IMR-90 (cell line): ENCODE results near the gene NUDT8. TPM values are rescaled to one million over a fixed set of nuclear protein-coding genes. Genes with fewer than 3 reads are reported as not detected.

Experiments used
- ATAC-seq: fragments of 200-7000 bp; cut with Tn5 transposase; 2 replicates; pipeline ENCODE4 v1.9.1; 2020; ENCODE audit warnings: low read depth, mild to moderate bottlenecking, moderate library complexity
- BruUV-seq: library from RNA; stranded (reverse); fragments of 400-500 nt; replicated peaks from 2 replicates; lab custom pipeline; 2021; lab: Mats Ljungman, UMichigan
- CTCF ChIA-PET: fragments of 300-600 bp; formaldehyde crosslinking; extraction: SDS; loops from one replicate; lab custom pipeline; 2021; ENCODE audit warnings: antibody characterized with exemption; lab: Yijun Ruan, JAX
- POLR2A ChIA-PET: fragments of 300-600 bp; sonication (Branson Sonifier 250); formaldehyde crosslinking; loops from one replicate; lab custom pipeline; 2022; ENCODE audit warnings: antibody characterized with exemption; ENCODE audit not compliant: unreplicated experiment; lab: Charles Lee
- DNase-seq: peaks from one replicate; pipeline ENCODE4 v3.0.0; 2013
- H2AFZ ChIP-seq: replicated peaks from 2 replicates; pipeline ENCODE3; 2013; ENCODE audit warnings: low read length, mild to moderate bottlenecking; ENCODE audit not compliant: poor library complexity
- H2AK5ac ChIP-seq: 2 replicates; pipeline ENCODE4 v1.6.1; 2013; ENCODE audit warnings: low read depth, low read length, inconsistent platforms
- H2AK9ac ChIP-seq: replicated peaks from 2 replicates; pipeline ENCODE3; 2013; ENCODE audit warnings: mild to moderate bottlenecking, low read depth, low read length, moderate library complexity; ENCODE audit not compliant: poor library complexity
- H2BK120ac ChIP-seq: 2 replicates; pipeline ENCODE4 v1.6.1; 2013; ENCODE audit warnings: low read depth, low read length, inconsistent platforms
- H2BK15ac ChIP-seq: 3 replicates; pipeline ENCODE4 v1.6.1; 2013; ENCODE audit warnings: low read depth, low read length, inconsistent platforms
- H2BK20ac ChIP-seq: 2 replicates; pipeline ENCODE4 v1.6.1; 2013; ENCODE audit warnings: low read depth, mild to moderate bottlenecking, inconsistent platforms, low read length, moderate library complexity
- H2BK5ac ChIP-seq: 2 replicates; pipeline ENCODE4 v1.6.1; 2013; ENCODE audit warnings: mild to moderate bottlenecking, low read depth, low read length, inconsistent platforms; ENCODE audit not compliant: poor library complexity, severe bottlenecking
- H3K14ac ChIP-seq: replicated peaks from 2 replicates; pipeline ENCODE4 v1.6.1; 2013; ENCODE audit warnings: low read depth, low read length, inconsistent platforms
- H3K18ac ChIP-seq: 2 replicates; pipeline ENCODE4 v1.6.1; 2013; ENCODE audit warnings: low read depth, low read length, control low read depth
- H3K23ac ChIP-seq: 2 replicates; pipeline ENCODE4 v1.6.1; 2013; ENCODE audit warnings: low read depth, low read length, inconsistent platforms
- H3K27ac ChIP-seq: 2 replicates; pipeline ENCODE4 v1.5.1; 2013; ENCODE audit warnings: mild to moderate bottlenecking, control low read depth, low read length; ENCODE audit not compliant: insufficient read depth
- H3K27me3 ChIP-seq: 2 replicates; pipeline ENCODE4 v1.6.1; 2013; ENCODE audit warnings: low read length; ENCODE audit not compliant: control insufficient read depth, insufficient read depth
- H3K36me3 ChIP-seq: 2 replicates; pipeline ENCODE4 v1.6.1; 2013; ENCODE audit warnings: low read length, mixed read lengths; ENCODE audit not compliant: control insufficient read depth, insufficient read depth
- H3K4ac ChIP-seq: 2 replicates; pipeline ENCODE4 v1.6.1; 2013; ENCODE audit warnings: low read depth, low read length, inconsistent platforms
- H3K4me1 ChIP-seq: 2 replicates; pipeline ENCODE4 v1.6.1; 2013; ENCODE audit warnings: low read length, mixed read lengths; ENCODE audit not compliant: control insufficient read depth, insufficient read depth
- H3K4me2 ChIP-seq: 2 replicates; pipeline ENCODE4 v1.6.1; 2013; ENCODE audit warnings: low read depth, mild to moderate bottlenecking, control low read depth, low read length, moderate library complexity
- H3K4me3 ChIP-seq: 2 replicates; pipeline ENCODE4 v1.5.1; 2013; ENCODE audit warnings: low read depth, mild to moderate bottlenecking, control low read depth, low read length, moderate library complexity; ENCODE audit not compliant: insufficient read depth
- H3K56ac ChIP-seq: 2 replicates; pipeline ENCODE4 v1.6.1; 2013; ENCODE audit warnings: low read length, inconsistent platforms; ENCODE audit not compliant: insufficient read depth; ENCODE audit errors: extremely low read depth
- H3K79me1 ChIP-seq, 2 experiments: 2 replicates each; pipeline ENCODE4 v1.6.1; 2013; ENCODE audit warnings: low read length in 2 of 2, inconsistent platforms in 1 of 2, low read depth in 1 of 2
- H3K9ac ChIP-seq: 2 replicates; pipeline ENCODE4 v1.6.1; 2013; ENCODE audit warnings: low read depth, low read length, control low read depth
- H3K9me1 ChIP-seq: 2 replicates; pipeline ENCODE4 v1.6.1; 2013; ENCODE audit warnings: low read length, inconsistent platforms; ENCODE audit not compliant: insufficient read depth
- H3K9me3 ChIP-seq: 2 replicates; pipeline ENCODE4 v1.6.1; 2013; ENCODE audit warnings: low read length; ENCODE audit not compliant: control insufficient read depth, insufficient read depth
- H4K20me1 ChIP-seq: 2 replicates; pipeline ENCODE4 v1.6.1; 2013; ENCODE audit warnings: low read length, inconsistent platforms; ENCODE audit not compliant: insufficient read depth
- H4K5ac ChIP-seq: 2 replicates; pipeline ENCODE4 v1.6.1; 2013; ENCODE audit warnings: mild to moderate bottlenecking, low read depth, low read length, control low read depth
- H4K8ac ChIP-seq, 2 experiments: 2 replicates each; pipeline ENCODE4 v1.6.1; 2013; ENCODE audit warnings: low read depth in 2 of 2, low read length in 2 of 2, control low read depth in 1 of 2, inconsistent platforms in 1 of 2
- H4K91ac ChIP-seq: 2 replicates; pipeline ENCODE4 v1.6.1; 2013; ENCODE audit warnings: low read depth, low read length, inconsistent platforms; ENCODE audit not compliant: insufficient read depth
- CTCF ChIP-seq: conservative IDR thresholded peaks from 2 replicates; pipeline ENCODE4 v1.5.1; 2012; ENCODE audit warnings: mild to moderate bottlenecking, low read depth, low read length, improper control_type of control experiment
- ELK1 ChIP-seq: fragments of 150-350 bp; IDR thresholded peaks from 2 replicates; pipeline ENCODE4 v1.6.1; 2016; ENCODE audit warnings: low read depth, mild to moderate bottlenecking, low read length, moderate library complexity, borderline replicate concordance
- MAZ ChIP-seq: IDR thresholded peaks from 2 replicates; pipeline ENCODE4 v1.6.1; 2012; ENCODE audit warnings: low read depth, mild to moderate bottlenecking, low read length, improper control_type of control experiment, moderate library complexity, borderline replicate concordance
- NFE2L2 ChIP-seq: fragments of 150-350 bp; IDR thresholded peaks from 2 replicates; pipeline ENCODE4 v1.6.1; 2016; ENCODE audit warnings: low read depth, mild to moderate bottlenecking, low read length
- POLR2A ChIP-seq: IDR thresholded peaks from 2 replicates; pipeline ENCODE4 v1.6.1; 2012; ENCODE audit warnings: mild to moderate bottlenecking, low read depth, low read length
- RCOR1 ChIP-seq: IDR thresholded peaks from 2 replicates; pipeline ENCODE4 v1.6.1; 2012; ENCODE audit warnings: mild to moderate bottlenecking, low read length, improper control_type of control experiment; ENCODE audit not compliant: insufficient replicate concordance
- RFX5 ChIP-seq: IDR thresholded peaks from 2 replicates; pipeline ENCODE4 v1.8.0; 2012; ENCODE audit warnings: low read depth, mild to moderate bottlenecking, low read length, moderate library complexity
- WGBS, 2 experiments: methylation state at CpG; one replicate each; pipeline versions ENCODE4 v1.1.5 to v1.1.7; 2013; ENCODE audit warnings: missing lambda C conversion rate in 2 of 2; ENCODE audit not compliant: insufficient read length in 1 of 2; ENCODE audit errors: extremely low coverage in 2 of 2; 5-methylcytosine and 5-hydroxymethylcytosine counted together
- dilution Hi-C: fragments of 300-500 bp; cut with HindIII; formaldehyde crosslinking; loops from one replicate; pipeline ENCODE4 v1.14.3; 2018; ENCODE audit warnings: low sequenced_read_pairs; ENCODE audit not compliant: unreplicated experiment
- in situ Hi-C: fragments of 300-500 bp; cut with MboI; formaldehyde crosslinking; loops from 3 replicates; pipeline ENCODE4 v1.14.3; 2019; ENCODE audit warnings: low sequenced_read_pairs, inconsistent platforms, mixed read lengths
- intact Hi-C: fragments of 100-400 bp; cut with micrococcal nuclease; formaldehyde crosslinking; loops from 2 replicates; pipeline ENCODE4 v1.10.0; 2022
- polyA plus RNA-seq, 3 experiments: library from polyadenylated mRNA; depleted of rRNA; stranded (reverse); fragments of >200 nt; gene quantifications; 2 replicates each; pipeline ENCODE4 v1.2.3, GENCODE V29; 2012; ENCODE audit warnings: low replicate concordance in 1 of 3
- total RNA-seq: library from RNA; depleted of rRNA; stranded (reverse); fragments of >200 nt; gene quantifications from 2 replicates; pipeline ENCODE4 v1.2.3, GENCODE V29; 2012

The NUDT8 gene
- total and polyA plus RNA-seq, 2 of the 4 experiments (the other 2 are of a cell fraction), result 1.4 to 2.5 TPM

GRCh38 chr11:67605231-67606011, 24.3 kb downstream of the NUDT8 start:
- no peak overlapping the region for H3K27ac ChIP-seq
- no peak for DNase-seq
- H4K8ac ChIP-seq, result peak overlapping the region; percentile 80 to 93; a peak in 2 of 4 replicates
- BruUV-seq, result no TSS peak
- 30% methylated on average over 3 of the region's 11 CpGs; no CpG with 5 or more reads in 1 of the 2 experiments for WGBS, 2 experiments
- no peak overlapping the region for H2BK120ac ChIP-seq
- H3K4me1 ChIP-seq, result peaks cover 6% of the 10 kb centered on the region; the same call in 1 of the 2 replicates
- ChIA-PET POLR2A (no interaction called here), CTCF (no interaction called here)
- H3K4me3 ChIP-seq, result no peak overlapping the region
- no peak overlapping the region for H3K4ac ChIP-seq
- no peak overlapping the region for H2BK5ac ChIP-seq
- H3K56ac ChIP-seq, result no peak overlapping the region
- H3K27me3 ChIP-seq, result peaks cover 8% of the 10 kb centered on the region
- H3K9ac ChIP-seq, result no peak overlapping the region
- TF ChIP-seq CTCF (no peak), POLR2A (no peak), RCOR1 (no peak), ELK1 (no peak), NFE2L2 (no peak), RFX5 (no peak), MAZ (no peak)
- no peak overlapping the region for H3K4me2 ChIP-seq
- peak overlapping the region; percentile 75 for H4K5ac ChIP-seq
- peaks cover 18 to 22% of the 10 kb centered on the region in 2 experiments for H3K79me1 ChIP-seq
- dilution Hi-C loops, result no loop called here
- H3K9me1 ChIP-seq, result no peaks in the 10 kb centered on the region
- H3K36me3 ChIP-seq, result peaks cover 12% of the 10 kb centered on the region
- H2AK9ac ChIP-seq, result peak overlapping the region; percentile 56
- no peak overlapping the region for H2AK5ac ChIP-seq
- in situ Hi-C loops, result no loop called here
- 0 out of 2 replicates have a peak, but pooled peaks cover 4% of the 10 kb centered on the region for H3K9me3 ChIP-seq
- H3K23ac ChIP-seq, result no peak overlapping the region
- ATAC-seq, result no peak
- no peak overlapping the region for H3K14ac ChIP-seq
- H3K18ac ChIP-seq, result no peak overlapping the region
- H4K91ac ChIP-seq, result no peak overlapping the region
- H2BK15ac ChIP-seq, result no peak overlapping the region
- intact Hi-C loops, result no loop called here
- no peak overlapping the region for H2BK20ac ChIP-seq
- H4K20me1 ChIP-seq, result no peaks in the 10 kb centered on the region
- peak overlapping the region; percentile 96 for H2AFZ ChIP-seq
